Measurements from ENCODE around the gene COX4I2.

Gene COX4I2

DNA sequence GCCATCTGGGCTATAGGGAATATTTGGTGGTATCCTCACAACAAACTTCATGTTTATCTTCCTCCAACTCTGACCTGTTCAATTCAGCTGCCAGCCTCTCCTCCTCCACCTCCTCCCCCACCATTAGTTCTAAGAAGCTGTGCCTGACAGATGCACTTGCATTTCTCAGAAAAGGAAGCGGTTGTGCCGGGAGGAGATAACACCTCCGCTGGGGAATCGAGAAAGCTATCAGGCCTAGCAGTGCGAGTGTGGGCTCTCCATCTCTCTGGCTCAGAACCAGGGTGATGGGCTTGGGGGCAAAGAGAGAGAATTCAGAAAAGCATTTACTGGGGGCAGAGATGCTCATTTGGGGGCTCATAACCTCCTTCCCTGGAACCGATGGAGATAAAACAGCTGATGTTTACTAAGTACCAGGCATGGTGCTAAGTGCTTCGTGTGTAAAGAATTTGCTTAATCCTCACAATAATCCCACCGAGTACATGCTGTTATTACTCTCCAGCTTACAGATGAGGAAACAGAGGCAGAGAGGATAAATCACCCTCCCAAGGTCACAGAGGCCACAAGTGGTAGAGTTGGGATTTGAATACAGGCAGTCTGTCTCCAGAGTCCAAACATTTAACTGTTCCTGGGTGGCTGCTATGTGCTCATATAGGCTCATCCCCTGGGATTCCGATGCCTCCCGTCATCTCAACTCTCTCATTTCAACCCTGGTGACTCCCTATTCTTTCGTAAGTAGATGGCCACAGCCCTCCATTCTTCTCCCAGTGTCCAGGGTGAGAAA is 38.3 kb downstream of the COX4I2 start:
- ATAC-seq (peak; percentile 82), DNase-seq (ENCODE audit: low spot score in 2 of 2) (peak; percentile 50 to 86)
- Mint-ChIP-seq H3K36me3 (peaks cover 100% of the 10 kb centered on the region), H3K27ac (peak overlapping the region; percentile 99), H3K4me1 (peaks cover 94% of the 10 kb centered on the region), H3K9me3 (no peaks in the 10 kb centered on the region), H3K4me3 (peak overlapping the region; percentile 97)

GRCh38 chr20:31676609-31676989 is 38.9 kb downstream of the COX4I2 start:
- no peak for DNase-seq (ENCODE audit: low spot score in 2 of 2)
- H3K27ac Mint-ChIP-seq: peak overlapping the region; percentile 99
- no peaks in the 10 kb centered on the region for H3K9me3 Mint-ChIP-seq
- H3K4me1 Mint-ChIP-seq: peaks cover 94% of the 10 kb centered on the region
- H3K36me3 Mint-ChIP-seq: peaks cover 100% of the 10 kb centered on the region
- H3K4me3 Mint-ChIP-seq: peak overlapping the region; percentile 97
- ATAC-seq: no peak

GRCh38 chr20:31677553-31678260 is 40.0 kb downstream of the COX4I2 start:
- Mint-ChIP-seq H3K4me3 (peak overlapping the region; percentile 97), H3K36me3 (peaks cover 100% of the 10 kb centered on the region), H3K9me3 (no peaks in the 10 kb centered on the region), H3K27ac (peak overlapping the region; percentile 99), H3K4me1 (peaks cover 94% of the 10 kb centered on the region)
- ATAC-seq: no peak
- DNase-seq (ENCODE audit: low spot score in 2 of 2): no peak

DNA sequence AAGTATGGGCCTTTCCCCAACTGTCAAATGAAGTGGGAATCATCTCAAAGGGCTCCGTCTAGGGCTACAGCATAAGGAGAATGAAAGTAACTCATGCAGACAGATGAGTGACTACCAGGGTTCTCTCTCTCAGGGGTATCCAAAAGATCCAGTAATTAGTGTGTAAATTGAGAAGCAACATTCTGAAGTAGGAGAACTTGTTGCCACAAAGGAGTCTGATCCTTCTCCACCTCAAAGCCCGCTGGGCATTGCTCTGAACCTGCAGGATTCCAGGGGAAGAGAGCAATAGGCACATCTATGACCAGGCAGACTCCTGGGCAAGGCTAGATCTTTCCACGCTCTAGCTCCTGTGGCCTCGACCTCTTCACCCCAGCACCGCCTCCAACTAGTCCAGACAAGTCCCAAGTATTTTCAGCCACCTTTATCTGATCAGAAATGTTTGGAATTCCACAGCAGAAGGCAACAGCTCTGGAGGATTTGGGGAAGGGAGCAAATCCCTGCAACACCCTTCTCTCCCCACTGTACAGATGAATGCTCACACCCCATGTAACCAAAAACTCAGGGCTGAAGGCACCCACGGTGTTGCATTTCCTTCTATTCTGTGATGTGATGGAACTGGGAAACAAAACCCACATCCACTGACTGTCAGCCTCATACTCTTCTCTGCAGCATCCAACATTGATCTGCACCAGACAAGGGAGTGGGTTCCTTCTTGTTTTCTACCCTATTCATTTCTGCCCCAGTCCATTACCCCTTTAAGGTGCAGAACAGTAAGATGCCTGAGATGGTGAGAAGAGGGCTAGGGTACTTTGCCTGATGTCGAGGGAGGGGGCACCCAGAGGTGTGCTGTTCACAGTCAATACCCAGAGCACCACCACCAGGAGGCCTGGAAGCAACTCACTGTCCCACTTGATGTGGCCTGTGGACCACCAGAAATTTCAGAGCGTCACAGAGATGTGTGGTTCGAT is 41.0 kb downstream of the COX4I2 start:
- DNase-seq (ENCODE audit: low spot score in 2 of 2) (no peak), ATAC-seq (no peak)
- Mint-ChIP-seq H3K36me3 (peaks cover 100% of the 10 kb centered on the region), H3K27ac (peak overlapping the region; percentile 99), H3K4me1 (peaks cover 95% of the 10 kb centered on the region), H3K4me3 (peak overlapping the region; percentile 97), H3K9me3 (no peaks in the 10 kb centered on the region)

- ATAC-seq: no peak
- Mint-ChIP-seq H3K4me3 (peak overlapping the region; percentile 97), H3K36me3 (peaks cover 100% of the 10 kb centered on the region), H3K27ac (peak overlapping the region; percentile 99), H3K4me1 (peaks cover 94% of the 10 kb centered on the region), H3K9me3 (no peaks in the 10 kb centered on the region)
- no peak for DNase-seq (ENCODE audit: low spot score in 2 of 2)
Observed at GRCh38 chr20:31679357-31680285, 41.9 kb downstream of the COX4I2 start.

DNA sequence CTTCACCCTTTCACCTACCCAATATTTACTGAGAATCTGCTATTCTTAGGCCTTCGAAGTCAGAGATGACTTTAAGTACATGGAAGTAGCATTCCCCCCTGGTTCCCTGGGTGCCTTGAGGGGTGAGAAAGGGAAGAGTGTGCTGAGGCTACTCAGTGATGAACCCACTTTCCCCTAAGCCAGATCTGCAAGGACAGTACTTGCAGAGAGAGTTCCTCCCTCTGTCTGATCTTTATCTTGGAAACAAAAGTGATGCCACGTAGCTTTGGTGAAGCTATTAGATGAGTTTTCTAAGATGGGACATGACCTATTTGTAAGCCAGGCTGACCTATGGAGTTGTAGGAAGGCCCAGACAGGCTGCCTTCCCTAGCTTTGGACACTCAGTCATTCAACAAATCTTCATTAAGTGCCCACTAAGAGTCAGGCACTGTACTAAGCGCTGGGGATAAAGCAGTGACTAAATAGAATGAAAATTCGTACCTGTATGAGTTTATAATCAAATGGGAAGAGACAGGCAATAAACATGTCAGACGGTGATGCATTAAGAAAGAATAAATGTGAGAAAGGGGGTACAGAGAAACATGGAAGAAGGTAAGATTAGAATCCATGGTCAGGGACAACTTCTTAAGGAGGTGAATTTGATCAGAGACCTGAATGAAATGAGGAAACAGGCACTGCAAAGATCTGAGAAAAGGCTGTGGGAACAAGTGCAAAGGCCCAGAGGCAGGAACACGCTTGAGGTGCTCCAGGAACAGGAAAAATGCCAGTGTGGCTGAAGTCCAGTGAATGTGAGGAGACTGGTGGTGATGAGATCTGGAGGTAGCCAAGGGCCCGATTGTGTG is 42.8 kb downstream of the COX4I2 start:
- no peak for DNase-seq (ENCODE audit: low spot score in 2 of 2)
- Mint-ChIP-seq H3K36me3 (peaks cover 100% of the 10 kb centered on the region), H3K4me1 (peaks cover 94% of the 10 kb centered on the region), H3K9me3 (no peaks in the 10 kb centered on the region), H3K4me3 (peak overlapping the region; percentile 97), H3K27ac (peak overlapping the region; percentile 99)
- no peak for ATAC-seq

GRCh38 chr20:31681128-31681727 is 43.5 kb downstream of the COX4I2 start:
- H3K4me3 Mint-ChIP-seq: peak overlapping the region; percentile 97
- H3K36me3 Mint-ChIP-seq: peaks cover 100% of the 10 kb centered on the region
- H3K27ac Mint-ChIP-seq: peak overlapping the region; percentile 99
- peaks cover 94% of the 10 kb centered on the region for H3K4me1 Mint-ChIP-seq
- no peaks in the 10 kb centered on the region for H3K9me3 Mint-ChIP-seq
- ATAC-seq (no peak), DNase-seq (ENCODE audit: low spot score in 2 of 2) (no peak)

- Mint-ChIP-seq H3K27ac (peak overlapping the region; percentile 99), H3K36me3 (peaks cover 100% of the 10 kb centered on the region)
Observed at GRCh38 chr20:31681769-31682168, 44.1 kb downstream of the COX4I2 start.

GRCh38 chr20:31682352-31682751 is 44.6 kb downstream of the COX4I2 start:
- H3K36me3 Mint-ChIP-seq: peaks cover 100% of the 10 kb centered on the region
- no peak overlapping the region for H3K4me3 Mint-ChIP-seq
- H3K27ac Mint-ChIP-seq: peak overlapping the region; percentile 99
- no peak for DNase-seq (ENCODE audit: low spot score in 2 of 2)
- H3K4me1 Mint-ChIP-seq: peaks cover 95% of the 10 kb centered on the region
- H3K9me3 Mint-ChIP-seq: no peaks in the 10 kb centered on the region
- no peak for ATAC-seq

More at GRCh38 chr20:31681769-31682168, 44.1 kb downstream of the COX4I2 start:
- H3K9me3 Mint-ChIP-seq: no peaks in the 10 kb centered on the region
- peak overlapping the region; percentile 97 for H3K4me3 Mint-ChIP-seq
- ATAC-seq (no peak), DNase-seq (ENCODE audit: low spot score in 2 of 2) (no peak)
- H3K4me1 Mint-ChIP-seq: peaks cover 94% of the 10 kb centered on the region

GRCh38 chr20:31682927-31683326 is 45.2 kb downstream of the COX4I2 start:
- no peaks in the 10 kb centered on the region for H3K9me3 Mint-ChIP-seq
- H3K36me3 Mint-ChIP-seq: peaks cover 100% of the 10 kb centered on the region

GRCh38 chr20:31684153-31685015 is 46.7 kb downstream of the COX4I2 start:
- Mint-ChIP-seq H3K4me3 (peak overlapping the region; percentile 61), H3K36me3 (peaks cover 100% of the 10 kb centered on the region), H3K4me1 (peaks cover 85% of the 10 kb centered on the region), H3K9me3 (no peaks in the 10 kb centered on the region), H3K27ac (peak overlapping the region; percentile 99)
- ATAC-seq (peak; percentile 74), DNase-seq (ENCODE audit: low spot score in 2 of 2) (no peak)

More at GRCh38 chr20:31682927-31683326, 45.2 kb downstream of the COX4I2 start:
- Mint-ChIP-seq H3K4me3 (peak overlapping the region; percentile 61), H3K4me1 (peaks cover 89% of the 10 kb centered on the region), H3K27ac (peak overlapping the region; percentile 99)
- ATAC-seq: no peak
- DNase-seq (ENCODE audit: low spot score in 2 of 2): no peak

GRCh38 chr20:31685853-31686643 is 48.3 kb downstream of the COX4I2 start:
- Mint-ChIP-seq H3K36me3 (peaks cover 100% of the 10 kb centered on the region), H3K27ac (peak overlapping the region; percentile 99), H3K4me1 (peaks cover 80% of the 10 kb centered on the region)

More at GRCh38 chr20:31685853-31686643, 48.3 kb downstream of the COX4I2 start:
- Mint-ChIP-seq H3K9me3 (no peaks in the 10 kb centered on the region), H3K4me3 (peak overlapping the region; percentile 61)
- DNase-seq (ENCODE audit: low spot score in 2 of 2): no peak
- no peak for ATAC-seq

All from stimulated activated effector memory CD8-positive, alpha-beta T cell treated with anti-CD3 and anti-CD28 coated beads, Interleukin-12 subunit alpha, Interleukin-12 subunit beta, amount 100 ng/mL, for 72 hours (primary cell).